Right renal cortex interstitium (tissue), 3 donors: ENCODE measurements around the gene BAIAP2. TPM values are rescaled to one million over a fixed set of nuclear protein-coding genes. Genes with fewer than 3 reads are reported as not detected.

Experiments used
- DNase-seq, 3 donors: peaks; one replicate each; pipeline ENCODE4 v3.0.0-alpha.2; 2013; ENCODE audit warnings: low read depth in 3 of 3, low spot score in 2 of 3
- polyA plus RNA-seq, 3 donors: library from polyadenylated mRNA; unstranded; fragments of 120-200 nt; gene quantifications; one replicate each; pipeline ENCODE4 v1.2.1, GENCODE V29; 2013; ENCODE audit not compliant: insufficient read length in 3 of 3

Gene BAIAP2
- polyA plus RNA-seq, 3 donors = 34.8 to 40.4 (median 36.6) TPM

DNA sequence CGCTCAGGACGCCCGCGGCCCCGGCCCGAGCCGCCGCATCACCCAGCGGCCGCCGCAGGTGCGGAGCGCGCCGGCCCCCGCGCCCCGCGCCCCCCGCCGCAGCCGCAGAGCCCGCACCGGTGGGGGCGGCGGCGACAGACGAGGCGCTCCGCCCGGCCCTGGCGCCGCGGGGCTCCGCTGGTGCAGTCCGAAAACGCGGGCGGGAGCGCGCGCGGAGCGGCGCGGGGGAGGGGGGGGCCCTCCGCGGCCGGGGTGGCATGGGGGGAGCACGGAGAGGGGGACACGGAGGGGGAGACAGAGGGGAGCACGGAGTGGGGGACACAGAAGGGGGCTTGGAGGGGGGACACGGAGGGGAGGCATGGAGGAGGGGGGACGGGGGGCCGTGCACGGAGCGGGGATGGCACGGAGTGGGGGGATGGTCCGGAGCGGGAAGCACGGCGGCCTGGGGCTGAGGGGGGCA, 131.1 kb downstream of the BAIAP2 start, which contains the start of gene AATK:
AATK (minus strand) TSS at position 189 of the 460 bp plus-strand sequence. CDS start 229 bp downstream, outside the sequence.
- no peak for DNase-seq

Other genes starting within 250 kb of the BAIAP2 start
- 10 to 100 TPM; 28.3 to 31.9 (median 30.4) TPM for gene CHMP6, start 43.3 kb upstream of the BAIAP2 start, polyA plus RNA-seq
- gene PVALEF, start 130.4 kb downstream of the BAIAP2 start, polyA plus RNA-seq = under 1 TPM; 0.10 to 0.50 (median 0.10) TPM
- gene AATK, start 131.1 kb downstream of the BAIAP2 start, polyA plus RNA-seq = 1 to 10 TPM; 2.9 to 3.9 (median 3.1) TPM
- gene CEP131, start 187.8 kb downstream of the BAIAP2 start, polyA plus RNA-seq = 10 to 100 TPM; 12.2 to 14.2 (median 12.2) TPM
- 10 to 100 TPM; 10.5 to 12.9 (median 11.8) TPM for gene TEPSIN, start 203.9 kb downstream of the BAIAP2 start, polyA plus RNA-seq
- 10 to 100 TPM; 41.1 to 59.0 (median 53.6) TPM for gene NDUFAF8, start 204.2 kb downstream of the BAIAP2 start, polyA plus RNA-seq